Progenitor cell of endocrine pancreas (in vitro differentiated cells): ENCODE data around the gene SLC27A2. TPM values are rescaled to one million over a fixed set of nuclear protein-coding genes. Genes with fewer than 3 reads are reported as not detected.

Experiments
- DNase-seq: peaks from one replicate; pipeline ENCODE4 v3.0.0; 2021; ENCODE audit warnings: low spot score; ENCODE audit not compliant: unreplicated experiment
- H3K27ac Mint-ChIP-seq: 2 replicates; pipeline ENCODE4 v1.8.0; 2021; ENCODE audit warnings: mild to moderate bottlenecking, moderate library complexity, mixed read lengths
- H3K27me3 Mint-ChIP-seq: 2 replicates; pipeline ENCODE4 v1.8.0; 2021; ENCODE audit warnings: mixed read lengths
- H3K36me3 Mint-ChIP-seq: 2 replicates; pipeline ENCODE4 v1.8.0; 2022; ENCODE audit warnings: mixed read lengths; ENCODE audit not compliant: insufficient read depth
- H3K4me1 Mint-ChIP-seq: 2 replicates; pipeline ENCODE4 v1.8.0; 2021; ENCODE audit warnings: low read depth, mixed read lengths
- H3K4me3 Mint-ChIP-seq: 2 replicates; pipeline ENCODE4 v1.8.0; 2021; ENCODE audit warnings: low read depth, mild to moderate bottlenecking, moderate library complexity, mixed read lengths
- H3K9me3 Mint-ChIP-seq: 2 replicates; pipeline ENCODE4 v1.8.0; 2021; ENCODE audit warnings: low read depth, mixed read lengths
- total RNA-seq: library from RNA; stranded (reverse); gene quantifications from 2 replicates; pipeline ENCODE4 v1.2.1, GENCODE V29; 2021
- TF ChIP-seq, protein P1 (sequence below): fragments of 200-600 bp; sonication (generic); IDR thresholded peaks from one replicate; pipeline ENCODE4 v1.5.0; 2021; ENCODE audit warnings: antibody characterized with exemption, mild to moderate bottlenecking; ENCODE audit not compliant: unreplicated experiment

SLC27A2 gene
- total RNA-seq, 1 donor from 2014 or later = 10.6 TPM

DNA sequence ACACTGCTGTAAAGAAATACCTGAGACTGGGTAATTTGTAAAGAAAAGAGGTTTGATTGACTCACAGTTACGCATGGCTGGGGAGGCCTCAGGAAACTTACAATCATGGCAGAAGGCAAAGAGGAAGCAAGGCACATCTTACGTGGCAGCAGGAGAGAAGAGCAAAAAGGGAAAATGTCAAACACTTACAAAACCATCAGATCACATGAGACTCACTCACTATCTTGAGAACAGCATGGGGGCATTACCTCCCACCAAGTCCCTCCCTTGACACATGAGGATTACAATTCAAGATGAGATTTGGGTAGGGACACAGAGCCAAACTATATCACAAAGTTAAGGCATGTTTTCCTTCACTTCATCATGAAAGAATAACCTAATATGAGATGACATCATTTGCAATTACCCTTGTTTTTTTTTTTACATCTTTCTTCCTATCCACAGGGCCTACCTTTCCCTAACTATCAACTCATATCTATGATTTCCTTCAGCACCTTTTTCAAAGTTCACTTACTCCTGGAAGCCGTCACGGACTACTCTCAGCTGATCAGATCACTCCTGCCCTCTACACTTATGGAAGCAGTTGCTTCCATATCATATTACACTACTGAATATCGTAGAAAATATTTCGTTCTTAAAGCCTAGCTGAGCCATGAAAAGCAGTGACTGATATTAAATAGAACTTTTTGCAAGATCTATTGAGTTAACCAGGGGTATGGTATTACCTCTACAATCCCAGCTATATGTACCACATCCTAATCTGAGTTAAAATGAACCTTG, 37.5 kb upstream of the SLC27A2 start:
- no peak overlapping the region for H3K4me3 Mint-ChIP-seq
- no peaks in the 10 kb centered on the region for H3K27me3 Mint-ChIP-seq
- H3K36me3 Mint-ChIP-seq = no peaks in the 10 kb centered on the region
- H3K9me3 Mint-ChIP-seq = no peaks in the 10 kb centered on the region
- peak overlapping the region; percentile 17 for H3K27ac Mint-ChIP-seq
- peaks cover 12% of the 10 kb centered on the region for H3K4me1 Mint-ChIP-seq
- DNase-seq = no peak
- TF ChIP-seq, protein P1, sequence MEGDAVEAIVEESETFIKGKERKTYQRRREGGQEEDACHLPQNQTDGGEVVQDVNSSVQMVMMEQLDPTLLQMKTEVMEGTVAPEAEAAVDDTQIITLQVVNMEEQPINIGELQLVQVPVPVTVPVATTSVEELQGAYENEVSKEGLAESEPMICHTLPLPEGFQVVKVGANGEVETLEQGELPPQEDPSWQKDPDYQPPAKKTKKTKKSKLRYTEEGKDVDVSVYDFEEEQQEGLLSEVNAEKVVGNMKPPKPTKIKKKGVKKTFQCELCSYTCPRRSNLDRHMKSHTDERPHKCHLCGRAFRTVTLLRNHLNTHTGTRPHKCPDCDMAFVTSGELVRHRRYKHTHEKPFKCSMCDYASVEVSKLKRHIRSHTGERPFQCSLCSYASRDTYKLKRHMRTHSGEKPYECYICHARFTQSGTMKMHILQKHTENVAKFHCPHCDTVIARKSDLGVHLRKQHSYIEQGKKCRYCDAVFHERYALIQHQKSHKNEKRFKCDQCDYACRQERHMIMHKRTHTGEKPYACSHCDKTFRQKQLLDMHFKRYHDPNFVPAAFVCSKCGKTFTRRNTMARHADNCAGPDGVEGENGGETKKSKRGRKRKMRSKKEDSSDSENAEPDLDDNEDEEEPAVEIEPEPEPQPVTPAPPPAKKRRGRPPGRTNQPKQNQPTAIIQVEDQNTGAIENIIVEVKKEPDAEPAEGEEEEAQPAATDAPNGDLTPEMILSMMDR = no peak

DNA sequence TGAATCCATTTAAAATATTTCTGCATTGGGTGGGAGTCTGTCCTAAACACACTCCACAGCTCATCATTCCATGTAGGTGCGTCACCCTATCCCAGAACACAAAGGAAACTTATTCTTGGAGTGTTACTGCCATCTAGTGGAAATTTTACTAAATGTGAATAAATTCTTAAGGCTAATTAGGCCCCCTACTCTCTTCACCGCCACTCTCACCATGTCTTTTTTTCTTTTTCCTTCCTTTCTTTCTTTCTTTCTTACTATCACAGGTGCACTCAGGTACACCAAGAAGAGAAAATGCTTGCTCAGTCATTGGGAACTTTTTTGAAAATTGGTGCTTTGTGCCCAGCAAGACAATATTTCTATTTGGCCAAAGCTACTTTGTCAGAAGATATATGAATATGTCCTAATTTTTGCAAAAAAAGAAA, 36.5 kb upstream of the SLC27A2 start:
- H3K4me1 Mint-ChIP-seq = peaks cover 12% of the 10 kb centered on the region
- no peaks in the 10 kb centered on the region for H3K27me3 Mint-ChIP-seq
- H3K27ac Mint-ChIP-seq = no peak overlapping the region
- no peaks in the 10 kb centered on the region for H3K9me3 Mint-ChIP-seq
- H3K36me3 Mint-ChIP-seq = no peaks in the 10 kb centered on the region
- no peak for DNase-seq
- TF ChIP-seq, protein P1 = peak; percentile 71
- H3K4me3 Mint-ChIP-seq = no peak overlapping the region

DNA sequence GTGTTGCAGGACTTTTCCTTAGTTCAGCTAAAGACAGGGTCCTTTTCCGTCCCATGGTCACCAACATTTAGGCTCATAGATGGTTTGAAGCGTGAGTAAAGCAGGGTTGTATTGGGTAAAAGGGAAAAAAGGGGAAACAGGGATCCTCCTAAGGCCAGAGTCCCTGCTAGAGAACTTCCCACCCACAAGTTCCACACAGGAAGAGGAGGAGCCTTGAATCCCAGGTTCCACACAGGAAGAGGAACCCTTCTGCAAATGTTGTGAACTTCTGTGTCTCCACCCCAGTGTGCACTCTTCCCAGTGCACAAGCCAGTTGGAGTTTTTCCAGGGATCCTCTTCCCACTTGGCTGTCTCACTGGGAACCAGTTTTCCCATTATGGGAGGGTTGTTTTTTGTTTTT, 35.4 kb upstream of the SLC27A2 start:
- TF ChIP-seq, protein P1 = no peak
- Mint-ChIP-seq H3K27me3 (no peaks in the 10 kb centered on the region), H3K4me1 (peaks cover 12% of the 10 kb centered on the region), H3K27ac (peak overlapping the region; percentile 55), H3K36me3 (no peaks in the 10 kb centered on the region), H3K9me3 (no peaks in the 10 kb centered on the region), H3K4me3 (no peak overlapping the region)
- no peak for DNase-seq

DNA sequence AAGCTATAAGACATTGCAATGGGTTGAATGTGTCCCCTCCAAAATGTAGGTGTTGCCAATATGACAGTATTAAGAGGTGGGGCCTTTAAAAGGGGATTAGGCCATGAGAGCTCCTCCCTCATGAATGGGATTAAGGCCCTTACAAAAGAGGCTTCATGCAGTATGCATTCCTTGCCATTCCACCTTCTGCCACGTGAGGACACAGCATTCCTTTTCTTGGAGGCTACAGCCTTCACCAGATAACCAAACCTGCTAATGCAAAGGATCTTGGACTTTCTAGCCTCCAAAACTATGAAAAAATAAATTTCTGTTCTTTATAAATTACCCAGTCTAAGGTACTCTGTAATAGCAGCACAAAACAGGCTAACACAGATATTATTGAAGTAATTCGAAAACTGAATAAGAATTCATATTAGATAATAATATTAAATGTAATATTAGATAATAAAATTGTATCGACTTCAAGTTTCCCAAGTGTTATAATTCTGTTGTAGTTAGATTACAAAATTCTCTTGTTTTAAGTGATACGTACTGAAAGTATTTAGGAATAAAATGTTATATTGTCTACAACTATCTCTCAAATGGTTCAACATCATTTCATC, 33.5 kb upstream of the SLC27A2 start:
- Mint-ChIP-seq H3K4me1 (peaks cover 12% of the 10 kb centered on the region), H3K36me3 (no peaks in the 10 kb centered on the region), H3K9me3 (no peaks in the 10 kb centered on the region), H3K27me3 (no peaks in the 10 kb centered on the region), H3K27ac (no peak overlapping the region), H3K4me3 (no peak overlapping the region)
- TF ChIP-seq, protein P1 = peak; percentile 57
- DNase-seq = no peak

DNA sequence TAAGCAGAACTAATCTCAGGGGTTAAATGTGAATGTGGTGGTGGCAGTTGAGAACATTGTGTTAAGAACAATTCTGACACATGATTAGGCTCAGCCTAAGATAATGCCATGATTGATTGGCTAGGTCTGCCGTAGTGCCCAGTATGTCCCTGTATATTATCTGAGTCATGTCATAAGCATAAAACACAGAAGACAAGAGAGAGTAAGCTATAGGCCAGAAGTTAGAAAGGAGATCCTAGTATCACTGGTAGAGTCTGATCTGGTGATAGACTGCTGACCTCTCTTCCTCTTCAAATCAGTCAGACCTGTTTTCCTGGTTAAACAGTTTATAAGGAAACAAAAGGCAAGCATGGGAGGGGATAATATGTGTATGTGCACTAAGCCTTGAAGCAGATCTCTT, 32.9 kb upstream of the SLC27A2 start:
- Mint-ChIP-seq H3K4me3 (no peak overlapping the region), H3K27ac (no peak overlapping the region), H3K36me3 (no peaks in the 10 kb centered on the region), H3K4me1 (peaks cover 12% of the 10 kb centered on the region), H3K27me3 (no peaks in the 10 kb centered on the region), H3K9me3 (no peaks in the 10 kb centered on the region)
- TF ChIP-seq, protein P1 = no peak
- DNase-seq = no peak
